Memory B cell (primary cell): ENCODE results near the gene NLGN4X.

Experiments
- ATAC-seq: fragments of 150-1000 bp; cut with Tn5 transposase; 2 replicates; pipeline ENCODE4 v1.10.0; 2021; ENCODE audit warnings: low read depth, mild to moderate bottlenecking, moderate library complexity
- DNase-seq, 2 donors: peaks; one replicate each; pipeline ENCODE4 v3.0.0; 2022; ENCODE audit warnings: low spot score in 2 of 2
- H3K27ac Mint-ChIP-seq: one replicate; pipeline ENCODE4 v1.8.0; 2022; ENCODE audit warnings: mild to moderate bottlenecking, moderate library complexity, mixed read lengths
- H3K27me3 Mint-ChIP-seq: one replicate; pipeline ENCODE4 v1.8.0; 2022; ENCODE audit warnings: mixed read lengths
- H3K36me3 Mint-ChIP-seq: one replicate; pipeline ENCODE4 v1.8.0; 2022; ENCODE audit warnings: mild to moderate bottlenecking, mixed read lengths
- H3K4me1 Mint-ChIP-seq: one replicate; pipeline ENCODE4 v1.8.0; 2022; ENCODE audit warnings: mixed read lengths
- H3K4me3 Mint-ChIP-seq: one replicate; pipeline ENCODE4 v1.8.0; 2022; ENCODE audit warnings: mild to moderate bottlenecking, moderate library complexity, mixed read lengths
- H3K9me3 Mint-ChIP-seq: one replicate; pipeline ENCODE4 v1.8.0; 2022; ENCODE audit warnings: mixed read lengths

Gene NLGN4X

GRCh38 chrX:6012357-6012756 is 216.3 kb downstream of the NLGN4X start:
- DNase-seq (no peak), ATAC-seq (no peak)
- peaks cover 2% of the 10 kb centered on the region for H3K27me3 Mint-ChIP-seq
- H3K4me1 Mint-ChIP-seq, result no peaks in the 10 kb centered on the region
- H3K4me3 Mint-ChIP-seq, result no peak overlapping the region
- H3K36me3 Mint-ChIP-seq, result no peaks in the 10 kb centered on the region
- H3K27ac Mint-ChIP-seq, result no peak overlapping the region
- H3K9me3 Mint-ChIP-seq, result no peaks in the 10 kb centered on the region

GRCh38 chrX:6005856-6006255 is 222.8 kb downstream of the NLGN4X start:
- Mint-ChIP-seq H3K27me3 (peaks cover 2% of the 10 kb centered on the region), H3K4me1 (no peaks in the 10 kb centered on the region), H3K36me3 (no peaks in the 10 kb centered on the region), H3K9me3 (no peaks in the 10 kb centered on the region), H3K4me3 (no peak overlapping the region), H3K27ac (no peak overlapping the region)
- no peak for DNase-seq
- ATAC-seq, result no peak

GRCh38 chrX:6004529-6004928 is 224.1 kb downstream of the NLGN4X start:
- Mint-ChIP-seq H3K4me1 (no peaks in the 10 kb centered on the region), H3K4me3 (no peak overlapping the region), H3K27ac (no peak overlapping the region), H3K36me3 (no peaks in the 10 kb centered on the region), H3K27me3 (peaks cover 2% of the 10 kb centered on the region), H3K9me3 (no peaks in the 10 kb centered on the region)
- ATAC-seq (no peak), DNase-seq (no peak)

GRCh38 chrX:6002056-6002455 is 226.6 kb downstream of the NLGN4X start:
- Mint-ChIP-seq H3K27me3 (no peaks in the 10 kb centered on the region), H3K4me3 (no peak overlapping the region), H3K4me1 (no peaks in the 10 kb centered on the region), H3K27ac (no peak overlapping the region), H3K36me3 (no peaks in the 10 kb centered on the region), H3K9me3 (no peaks in the 10 kb centered on the region)
- DNase-seq (no peak), ATAC-seq (no peak)

- Mint-ChIP-seq H3K4me3 (no peak overlapping the region), H3K27ac (no peak overlapping the region), H3K9me3 (no peaks in the 10 kb centered on the region), H3K27me3 (no peaks in the 10 kb centered on the region), H3K4me1 (no peaks in the 10 kb centered on the region), H3K36me3 (no peaks in the 10 kb centered on the region)
- no peak for ATAC-seq
- no peak for DNase-seq
Observed at GRCh38 chrX:5998901-5999300, 229.8 kb downstream of the NLGN4X start.

GRCh38 chrX:5998456-5998855 is 230.2 kb downstream of the NLGN4X start:
- Mint-ChIP-seq H3K4me1 (no peaks in the 10 kb centered on the region), H3K27ac (no peak overlapping the region), H3K9me3 (no peaks in the 10 kb centered on the region), H3K4me3 (no peak overlapping the region), H3K27me3 (no peaks in the 10 kb centered on the region), H3K36me3 (no peaks in the 10 kb centered on the region)
- ATAC-seq, result no peak
- DNase-seq, result no peak

- Mint-ChIP-seq H3K36me3 (no peaks in the 10 kb centered on the region), H3K27ac (no peak overlapping the region), H3K4me3 (no peak overlapping the region), H3K4me1 (no peaks in the 10 kb centered on the region), H3K9me3 (peaks cover 2% of the 10 kb centered on the region), H3K27me3 (no peaks in the 10 kb centered on the region)
- ATAC-seq (no peak), DNase-seq (no peak)
Observed at GRCh38 chrX:5991393-5991792, 237.3 kb downstream of the NLGN4X start.

GRCh38 chrX:5979338-5979737 is 249.3 kb downstream of the NLGN4X start:
- Mint-ChIP-seq H3K9me3 (peaks cover 2% of the 10 kb centered on the region), H3K27ac (no peak overlapping the region), H3K4me3 (no peak overlapping the region), H3K36me3 (no peaks in the 10 kb centered on the region), H3K27me3 (no peaks in the 10 kb centered on the region), H3K4me1 (no peaks in the 10 kb centered on the region)
- no peak for DNase-seq
- ATAC-seq, result no peak

GRCh38 chrX:5976332-5976731 is 252.3 kb downstream of the NLGN4X start:
- H3K27ac Mint-ChIP-seq, result no peak overlapping the region
- DNase-seq, result no peak
- H3K9me3 Mint-ChIP-seq, result no peaks in the 10 kb centered on the region
- H3K4me1 Mint-ChIP-seq, result no peaks in the 10 kb centered on the region
- H3K36me3 Mint-ChIP-seq, result no peaks in the 10 kb centered on the region
- no peak for ATAC-seq
- H3K27me3 Mint-ChIP-seq, result no peaks in the 10 kb centered on the region
- H3K4me3 Mint-ChIP-seq, result no peak overlapping the region

GRCh38 chrX:5971300-5971699 is 257.4 kb downstream of the NLGN4X start:
- Mint-ChIP-seq H3K27me3 (no peaks in the 10 kb centered on the region), H3K4me3 (no peak overlapping the region), H3K9me3 (no peaks in the 10 kb centered on the region), H3K4me1 (no peaks in the 10 kb centered on the region), H3K27ac (no peak overlapping the region), H3K36me3 (no peaks in the 10 kb centered on the region)
- ATAC-seq (no peak), DNase-seq (no peak)

GRCh38 chrX:5965406-5965805 is 263.3 kb downstream of the NLGN4X start:
- Mint-ChIP-seq H3K9me3 (peaks cover 1% of the 10 kb centered on the region), H3K4me3 (no peak overlapping the region), H3K4me1 (no peaks in the 10 kb centered on the region), H3K36me3 (no peaks in the 10 kb centered on the region), H3K27me3 (no peaks in the 10 kb centered on the region), H3K27ac (no peak overlapping the region)
- no peak for DNase-seq
- ATAC-seq, result no peak

GRCh38 chrX:5959286-5959685 is 269.4 kb downstream of the NLGN4X start:
- no peak overlapping the region for H3K27ac Mint-ChIP-seq
- DNase-seq (no peak), ATAC-seq (no peak)
- no peaks in the 10 kb centered on the region for H3K4me1 Mint-ChIP-seq
- no peak overlapping the region for H3K4me3 Mint-ChIP-seq
- no peaks in the 10 kb centered on the region for H3K36me3 Mint-ChIP-seq
- no peaks in the 10 kb centered on the region for H3K27me3 Mint-ChIP-seq
- peaks cover 1% of the 10 kb centered on the region for H3K9me3 Mint-ChIP-seq

GRCh38 chrX:5958523-5958922 is 270.1 kb downstream of the NLGN4X start:
- no peak for DNase-seq
- Mint-ChIP-seq H3K4me1 (no peaks in the 10 kb centered on the region), H3K27ac (no peak overlapping the region), H3K9me3 (peaks cover 1% of the 10 kb centered on the region), H3K4me3 (no peak overlapping the region), H3K27me3 (no peaks in the 10 kb centered on the region), H3K36me3 (no peaks in the 10 kb centered on the region)
- no peak for ATAC-seq

- H3K36me3 Mint-ChIP-seq, result no peaks in the 10 kb centered on the region
- no peak overlapping the region for H3K27ac Mint-ChIP-seq
- H3K9me3 Mint-ChIP-seq, result no peaks in the 10 kb centered on the region
- no peaks in the 10 kb centered on the region for H3K4me1 Mint-ChIP-seq
- DNase-seq, result no peak
- ATAC-seq, result no peak
- no peaks in the 10 kb centered on the region for H3K27me3 Mint-ChIP-seq
- no peak overlapping the region for H3K4me3 Mint-ChIP-seq
Observed at GRCh38 chrX:5957506-5957905, 271.2 kb downstream of the NLGN4X start.

- Mint-ChIP-seq H3K4me1 (no peaks in the 10 kb centered on the region), H3K4me3 (no peak overlapping the region), H3K27ac (no peak overlapping the region), H3K36me3 (peaks cover 2% of the 10 kb centered on the region), H3K9me3 (peaks cover 1% of the 10 kb centered on the region), H3K27me3 (no peaks in the 10 kb centered on the region)
- ATAC-seq, result no peak
- DNase-seq, result no peak
Observed at GRCh38 chrX:5936438-5936837, 292.2 kb downstream of the NLGN4X start.

- H3K4me3 Mint-ChIP-seq, result no peak overlapping the region
- H3K4me1 Mint-ChIP-seq, result no peaks in the 10 kb centered on the region
- no peak for DNase-seq
- no peak overlapping the region for H3K27ac Mint-ChIP-seq
- H3K27me3 Mint-ChIP-seq, result no peaks in the 10 kb centered on the region
- peaks cover 2% of the 10 kb centered on the region for H3K36me3 Mint-ChIP-seq
- no peak for ATAC-seq
- H3K9me3 Mint-ChIP-seq, result peaks cover 1% of the 10 kb centered on the region
Observed at GRCh38 chrX:5928224-5928623, 300.4 kb downstream of the NLGN4X start.
